H1 (cell line): Measurements from ENCODE around the gene SELPLG. TPM values are rescaled to one million over a fixed set of nuclear protein-coding genes. Genes with fewer than 3 reads are reported as not detected.

Experiments used
- BRCA1 ChIP-seq: IDR thresholded peaks from 2 replicates; pipeline ENCODE4 v1.6.1; 2012; ENCODE audit warnings: low read depth, low read length, improper control_type of control experiment
- EGR1 ChIP-seq: IDR thresholded peaks from 2 replicates; pipeline ENCODE4 v1.6.1; 2011; ENCODE audit warnings: low read depth, low read length, borderline replicate concordance
- FOSL1 ChIP-seq: IDR thresholded peaks from 2 replicates; pipeline ENCODE4 v1.6.1; 2011; ENCODE audit warnings: mild to moderate bottlenecking, low read depth, low read length, moderate library complexity; ENCODE audit not compliant: insufficient read depth
- HDAC6 ChIP-seq: IDR thresholded peaks from one replicate; pipeline ENCODE4 v1.7.1; 2012; ENCODE audit warnings: low read depth, mild to moderate bottlenecking, inconsistent platforms, low read length, moderate library complexity
- SIN3A ChIP-seq, 2 experiments: IDR thresholded peaks in 1 of 2; conservative IDR thresholded peaks in 1 of 2; 2 replicates each; pipeline ENCODE4 v1.6.1; 2011 to 2012; ENCODE audit warnings: low read length in 2 of 2, improper control_type of control experiment in 1 of 2, low read depth in 1 of 2, mild to moderate bottlenecking in 1 of 2
- SP2 ChIP-seq: IDR thresholded peaks from 2 replicates; pipeline ENCODE4 v1.6.1; 2012; ENCODE audit warnings: mild to moderate bottlenecking, low read length, inconsistent platforms
- TEAD4 ChIP-seq: IDR thresholded peaks from 2 replicates; pipeline ENCODE4 v1.6.1; 2012; ENCODE audit warnings: low read depth, low read length, inconsistent platforms, mixed read lengths
- YY1 ChIP-seq: IDR thresholded peaks from 2 replicates; pipeline ENCODE4 v1.6.1; 2011; ENCODE audit warnings: low read depth, mild to moderate bottlenecking, low read length
- polyA plus RNA-seq, 7 experiments: library from polyadenylated mRNA; depleted of rRNA in 3 of 7; stranded (reverse) in 5 of 7; unstranded in 2 of 7; fragments of >200 nt in 5 of 7; fragments of 200-250 nt in 2 of 7; gene quantifications; 1 replicate in 5 of 7; 2 replicates in 1 of 7; 4 replicates in 1 of 7; pipeline versions ENCODE4 v1.2.1 to v1.2.3, GENCODE V29; 2011 to 2013; ENCODE audit warnings: missing spikeins in 2 of 7, mixed read lengths in 2 of 7
- total RNA-seq: library from RNA; stranded (reverse); fragmentation: NEBNext Ultra II Directional; extraction: Animal tissue kit (Norgen Biotek cat#: 25700); gene quantifications from 2 replicates; pipeline ENCODE4 v1.2.1, GENCODE V29; 2021

The SELPLG gene
- total and polyA plus RNA-seq, 2 of the 8 experiments (the other 6 are each of a cell fraction or from before 2014, with no cell fraction given) = 0.18 TPM; not detected in 1

- TF ChIP-seq TEAD4 (no peak), SIN3A (conservative IDR thresholded peaks at IDR 0.05 in 1 of 2, IDR thresholded peaks at IDR 0.05 in 1 of 2; ENCODE audit: low read depth in 1 of 2, low read length in 2 of 2) (no peak), YY1 (no peak), SP2 (no peak), FOSL1 (no peak), HDAC6 (no peak), EGR1 (no peak), BRCA1 (no peak)
These were observed 33.0 kb downstream of the SELPLG start (continued) for GRCh38 chr12:108600702-108601007.
